Progenitor cell of endocrine pancreas (in vitro differentiated cells): ENCODE data around the gene KIFAP3. TPM values are rescaled to one million over a fixed set of nuclear protein-coding genes. Genes with fewer than 3 reads are reported as not detected.

Experiments used
- DNase-seq: peaks from one replicate; pipeline ENCODE4 v3.0.0; 2021; ENCODE audit warnings: low spot score; ENCODE audit not compliant: unreplicated experiment
- H3K27ac Mint-ChIP-seq: 2 replicates; pipeline ENCODE4 v1.8.0; 2021; ENCODE audit warnings: mild to moderate bottlenecking, moderate library complexity, mixed read lengths
- H3K27me3 Mint-ChIP-seq: 2 replicates; pipeline ENCODE4 v1.8.0; 2021; ENCODE audit warnings: mixed read lengths
- H3K36me3 Mint-ChIP-seq: 2 replicates; pipeline ENCODE4 v1.8.0; 2022; ENCODE audit warnings: mixed read lengths; ENCODE audit not compliant: insufficient read depth
- H3K4me1 Mint-ChIP-seq: 2 replicates; pipeline ENCODE4 v1.8.0; 2021; ENCODE audit warnings: low read depth, mixed read lengths
- H3K4me3 Mint-ChIP-seq: 2 replicates; pipeline ENCODE4 v1.8.0; 2021; ENCODE audit warnings: low read depth, mild to moderate bottlenecking, moderate library complexity, mixed read lengths
- H3K9me3 Mint-ChIP-seq: 2 replicates; pipeline ENCODE4 v1.8.0; 2021; ENCODE audit warnings: low read depth, mixed read lengths
- total RNA-seq: library from RNA; stranded (reverse); gene quantifications from 2 replicates; pipeline ENCODE4 v1.2.1, GENCODE V29; 2021
- TF ChIP-seq, protein P1 (sequence below): fragments of 200-600 bp; sonication (generic); IDR thresholded peaks from one replicate; pipeline ENCODE4 v1.5.0; 2021; ENCODE audit warnings: antibody characterized with exemption, mild to moderate bottlenecking; ENCODE audit not compliant: unreplicated experiment

Gene KIFAP3
- total RNA-seq, 1 donor from 2014 or later: 24.6 TPM

DNA sequence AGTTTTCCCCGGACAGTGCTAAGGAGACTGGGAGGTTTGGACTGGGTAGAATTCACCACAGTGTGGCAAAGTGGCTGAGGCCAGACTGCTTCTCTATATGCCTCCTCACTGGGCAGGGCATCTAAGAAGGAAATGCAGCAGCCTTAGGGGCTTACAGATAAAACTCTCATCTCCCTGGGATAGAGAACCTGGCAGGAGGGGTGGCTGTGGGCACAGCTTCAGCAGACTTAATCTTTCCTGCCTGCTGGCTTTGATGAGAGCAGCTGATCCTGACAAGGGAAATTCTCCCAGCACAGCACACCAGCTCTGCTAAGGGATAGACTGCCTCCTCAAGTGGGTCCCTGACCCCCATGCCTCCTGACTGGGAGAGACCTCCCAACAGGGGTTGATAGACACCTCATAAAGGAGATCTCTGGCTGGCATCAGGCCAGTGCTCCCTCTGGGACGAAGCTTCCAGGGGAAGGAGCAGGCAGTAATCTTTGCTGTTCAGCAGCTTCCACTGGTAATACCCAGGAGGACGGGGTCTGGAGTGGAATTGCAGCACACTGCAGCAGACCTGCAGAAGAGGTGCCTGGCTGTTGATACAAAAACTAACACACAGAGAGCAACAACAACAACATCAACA is 25.2 kb downstream of the KIFAP3 start:
- H3K4me3 Mint-ChIP-seq: no peak overlapping the region
- no peak overlapping the region for H3K27ac Mint-ChIP-seq
- TF ChIP-seq, protein P1, sequence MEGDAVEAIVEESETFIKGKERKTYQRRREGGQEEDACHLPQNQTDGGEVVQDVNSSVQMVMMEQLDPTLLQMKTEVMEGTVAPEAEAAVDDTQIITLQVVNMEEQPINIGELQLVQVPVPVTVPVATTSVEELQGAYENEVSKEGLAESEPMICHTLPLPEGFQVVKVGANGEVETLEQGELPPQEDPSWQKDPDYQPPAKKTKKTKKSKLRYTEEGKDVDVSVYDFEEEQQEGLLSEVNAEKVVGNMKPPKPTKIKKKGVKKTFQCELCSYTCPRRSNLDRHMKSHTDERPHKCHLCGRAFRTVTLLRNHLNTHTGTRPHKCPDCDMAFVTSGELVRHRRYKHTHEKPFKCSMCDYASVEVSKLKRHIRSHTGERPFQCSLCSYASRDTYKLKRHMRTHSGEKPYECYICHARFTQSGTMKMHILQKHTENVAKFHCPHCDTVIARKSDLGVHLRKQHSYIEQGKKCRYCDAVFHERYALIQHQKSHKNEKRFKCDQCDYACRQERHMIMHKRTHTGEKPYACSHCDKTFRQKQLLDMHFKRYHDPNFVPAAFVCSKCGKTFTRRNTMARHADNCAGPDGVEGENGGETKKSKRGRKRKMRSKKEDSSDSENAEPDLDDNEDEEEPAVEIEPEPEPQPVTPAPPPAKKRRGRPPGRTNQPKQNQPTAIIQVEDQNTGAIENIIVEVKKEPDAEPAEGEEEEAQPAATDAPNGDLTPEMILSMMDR: no peak
- no peak for DNase-seq
- peaks cover 33% of the 10 kb centered on the region for H3K36me3 Mint-ChIP-seq
- H3K4me1 Mint-ChIP-seq: no peaks in the 10 kb centered on the region
- no peaks in the 10 kb centered on the region for H3K27me3 Mint-ChIP-seq
- peaks cover 13% of the 10 kb centered on the region for H3K9me3 Mint-ChIP-seq

GRCh38 chr1:170048515-170048914 is 26.0 kb downstream of the KIFAP3 start:
- no peak for DNase-seq
- H3K27me3 Mint-ChIP-seq: no peaks in the 10 kb centered on the region
- peaks cover 28% of the 10 kb centered on the region for H3K36me3 Mint-ChIP-seq
- no peaks in the 10 kb centered on the region for H3K4me1 Mint-ChIP-seq
- H3K4me3 Mint-ChIP-seq: no peak overlapping the region
- TF ChIP-seq, protein P1: no peak
- peaks cover 13% of the 10 kb centered on the region for H3K9me3 Mint-ChIP-seq
- no peak overlapping the region for H3K27ac Mint-ChIP-seq

DNA sequence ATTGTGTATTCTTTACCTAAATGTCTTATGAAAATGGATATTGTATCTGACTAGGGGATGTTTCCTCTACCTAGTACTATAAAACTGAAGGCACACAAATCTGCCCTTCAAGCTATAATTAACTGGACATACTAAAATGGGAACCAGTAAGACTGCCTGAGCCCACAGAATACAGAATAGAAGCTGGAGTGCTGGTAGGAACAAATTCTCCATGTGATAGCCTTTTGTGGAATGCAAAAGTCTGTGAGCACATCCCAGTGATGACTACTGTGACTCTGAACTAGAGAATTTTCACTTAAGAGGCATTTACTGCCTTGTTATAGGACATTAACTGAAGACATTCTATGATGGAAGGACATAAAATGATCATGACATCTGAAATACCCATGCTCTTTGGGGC is 30.3 kb downstream of the KIFAP3 start:
- Mint-ChIP-seq H3K4me3 (no peak overlapping the region), H3K36me3 (peaks cover 12% of the 10 kb centered on the region), H3K9me3 (no peaks in the 10 kb centered on the region), H3K27ac (no peak overlapping the region), H3K4me1 (no peaks in the 10 kb centered on the region), H3K27me3 (no peaks in the 10 kb centered on the region)
- DNase-seq: no peak
- TF ChIP-seq, protein P1: no peak

- Mint-ChIP-seq H3K4me3 (no peak overlapping the region), H3K27ac (no peak overlapping the region), H3K4me1 (no peaks in the 10 kb centered on the region), H3K9me3 (no peaks in the 10 kb centered on the region), H3K27me3 (no peaks in the 10 kb centered on the region), H3K36me3 (peaks cover 8% of the 10 kb centered on the region)
- TF ChIP-seq, protein P1: no peak
- DNase-seq: no peak
Measured at GRCh38 chr1:170041423-170042192, 32.9 kb downstream of the KIFAP3 start.

GRCh38 chr1:170032531-170033280 is 41.8 kb downstream of the KIFAP3 start:
- no peak overlapping the region for H3K4me3 Mint-ChIP-seq
- TF ChIP-seq, protein P1: no peak
- H3K9me3 Mint-ChIP-seq: no peaks in the 10 kb centered on the region
- peaks cover 2% of the 10 kb centered on the region for H3K36me3 Mint-ChIP-seq
- no peaks in the 10 kb centered on the region for H3K27me3 Mint-ChIP-seq
- no peak overlapping the region for H3K27ac Mint-ChIP-seq
- DNase-seq: no peak
- no peaks in the 10 kb centered on the region for H3K4me1 Mint-ChIP-seq
